HEK293 (cell line): ENCODE measurements around the gene TBC1D22A.

Experiments
- CTCF ChIA-PET: fragments of 350-600 bp; formaldehyde crosslinking; extraction: SDS; loops from one replicate; lab custom pipeline; 2021; ENCODE audit warnings: antibody characterized with exemption; lab: Yijun Ruan, JAX
- POLR2A ChIA-PET: fragments of 300-600 bp; formaldehyde crosslinking; extraction: SDS; loops from one replicate; lab custom pipeline; 2020; ENCODE audit warnings: antibody characterized with exemption, inconsistent platforms; lab: Yijun Ruan, JAX
- H3K27ac ChIP-seq: fragments of 200-500 bp; sonication (Bioruptor generic); 2 replicates; pipeline ENCODE4 v1.5.1; 2014; ENCODE audit warnings: low read depth, low read length, control low read depth, inconsistent platforms; ENCODE audit errors: extremely low read depth
- H3K36me3 ChIP-seq, 2 experiments: fragments of 200-500 bp in 1 of 2; sonication (Bioruptor generic) in 1 of 2; 1 replicate in 1 of 2; 2 replicates in 1 of 2; pipeline ENCODE4 v1.5.1; 2014 to 2017; ENCODE audit warnings: inconsistent platforms in 2 of 2, low read length in 2 of 2; ENCODE audit not compliant: control insufficient read depth in 2 of 2, insufficient read depth in 1 of 2
- H3K4me1 ChIP-seq: fragments of 200-500 bp; sonication (Bioruptor generic); 2 replicates; pipeline ENCODE4 v1.5.1; 2014; ENCODE audit warnings: mild to moderate bottlenecking, low read length, inconsistent platforms; ENCODE audit not compliant: control insufficient read depth, insufficient read depth
- H3K4me3 ChIP-seq: 2 replicates; pipeline ENCODE4 v1.5.1; 2011; ENCODE audit warnings: low read depth, mild to moderate bottlenecking, control low read depth, low read length, moderate library complexity
- H3K9me3 ChIP-seq: fragments of 200-500 bp; sonication (Bioruptor generic); 2 replicates; pipeline ENCODE4 v1.5.1; 2014; ENCODE audit warnings: low read depth, low read length, inconsistent platforms; ENCODE audit not compliant: control insufficient read depth, insufficient read depth
- GLIS2 ChIP-seq: fragments of 450-650 bp; formaldehyde crosslinking; IDR thresholded peaks from 2 replicates; pipeline ENCODE4 v1.5.1; 2016; ENCODE audit warnings: missing biosample characterization, missing genetic modification characterization
- KLF9 ChIP-seq: fragments of 450-650 bp; formaldehyde crosslinking; IDR thresholded peaks from 2 replicates; pipeline ENCODE4 v1.5.1; 2016; ENCODE audit warnings: missing biosample characterization, missing genetic modification characterization, low read depth
- OSR2 ChIP-seq: fragments of 450-650 bp; formaldehyde crosslinking; IDR thresholded peaks from 2 replicates; pipeline ENCODE4 v1.5.1; 2016; ENCODE audit warnings: missing biosample characterization, missing genetic modification characterization
- SETDB1 ChIP-seq: IDR thresholded peaks from one replicate; pipeline ENCODE4 v1.6.1; 2017; ENCODE audit warnings: mild to moderate bottlenecking, low read length, moderate library complexity, mixed read lengths; ENCODE audit not compliant: insufficient read length
- SP2 ChIP-seq: fragments of 450-650 bp; formaldehyde crosslinking; IDR thresholded peaks from 2 replicates; pipeline ENCODE4 v1.5.1; 2016; ENCODE audit warnings: missing biosample characterization, missing genetic modification characterization
- ZNF114 ChIP-seq: fragments of 450-650 bp; formaldehyde crosslinking; IDR thresholded peaks from 2 replicates; pipeline ENCODE4 v1.5.0; 2017; ENCODE audit warnings: missing biosample characterization, missing genetic modification characterization
- ZNF121 ChIP-seq: fragments of 450-650 bp; formaldehyde crosslinking; IDR thresholded peaks from 2 replicates; pipeline ENCODE4 v1.5.1; 2016; ENCODE audit warnings: missing biosample characterization, missing genetic modification characterization
- ZNF2 ChIP-seq: fragments of 450-650 bp; formaldehyde crosslinking; IDR thresholded peaks from 2 replicates; pipeline ENCODE4 v1.5.1; 2016; ENCODE audit warnings: missing biosample characterization, missing genetic modification characterization
- ZNF248 ChIP-seq: fragments of 450-650 bp; formaldehyde crosslinking; IDR thresholded peaks from 2 replicates; pipeline ENCODE4 v1.5.1; 2017; ENCODE audit warnings: missing biosample characterization, missing genetic modification characterization
- ZNF366 ChIP-seq: fragments of 450-650 bp; formaldehyde crosslinking; conservative IDR thresholded peaks from 2 replicates; pipeline ENCODE4 v1.5.1; 2016; ENCODE audit warnings: missing biosample characterization, missing genetic modification characterization
- ZNF433 ChIP-seq: fragments of 450-650 bp; formaldehyde crosslinking; IDR thresholded peaks from 2 replicates; pipeline ENCODE4 v1.5.1; 2016; ENCODE audit warnings: missing biosample characterization, missing genetic modification characterization, low read depth
- ZNF76 ChIP-seq: fragments of 450-650 bp; formaldehyde crosslinking; IDR thresholded peaks from 2 replicates; pipeline ENCODE4; 2016; ENCODE audit warnings: low read depth, missing biosample characterization, missing genetic modification characterization, borderline replicate concordance
- ZNF837 ChIP-seq: fragments of 450-650 bp; formaldehyde crosslinking; IDR thresholded peaks from 2 replicates; pipeline ENCODE4 v1.5.1; 2016; ENCODE audit warnings: missing biosample characterization, missing genetic modification characterization
- TF ChIP-seq, protein P1 (sequence below): fragments of 450-650 bp; formaldehyde crosslinking; IDR thresholded peaks from 2 replicates; pipeline ENCODE4 v1.5.1; 2017; ENCODE audit warnings: missing biosample characterization, missing genetic modification characterization
- TF ChIP-seq, protein P2 (sequence below): fragments of 450-650 bp; formaldehyde crosslinking; IDR thresholded peaks from 2 replicates; pipeline ENCODE4 v1.5.1; 2017; ENCODE audit warnings: missing biosample characterization, missing genetic modification characterization
- TF ChIP-seq, protein P3 (sequence below): IDR thresholded peaks from 2 replicates; pipeline ENCODE4 v1.6.1; 2011; ENCODE audit warnings: mild to moderate bottlenecking, low read depth, low read length, borderline replicate concordance
- TF ChIP-seq, protein P4 (sequence below): fragments of 450-650 bp; formaldehyde crosslinking; IDR thresholded peaks from 2 replicates; pipeline ENCODE4 v1.5.1; 2016; ENCODE audit warnings: missing biosample characterization, missing genetic modification characterization

Gene TBC1D22A

DNA sequence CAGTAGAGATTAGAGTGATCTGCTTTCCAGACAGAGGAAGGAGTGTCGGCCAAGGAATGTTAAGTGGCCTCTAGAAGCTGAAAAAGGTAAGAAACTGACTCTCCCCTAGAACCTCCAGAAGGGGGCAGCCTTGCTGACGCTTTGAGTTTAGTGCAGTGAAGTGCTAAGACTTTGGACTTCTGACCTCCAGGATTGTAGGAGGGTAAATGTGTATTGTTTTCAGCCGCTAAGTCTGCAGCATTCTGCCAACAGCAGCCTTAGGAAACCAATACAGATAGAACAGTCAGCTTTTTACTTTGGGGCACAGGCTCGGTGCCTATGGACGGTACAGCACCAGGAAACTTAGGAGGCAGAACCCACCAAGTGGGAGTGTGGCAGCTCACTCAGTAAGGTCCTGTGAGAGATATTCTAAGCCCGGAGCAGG, 3.6 kb upstream of the TBC1D22A start (continued):
- TF ChIP-seq ZNF2: peak; percentile 43; the same call in 1 of the 2 replicates
- TF ChIP-seq, all 188 proteins: peak for 5

DNA sequence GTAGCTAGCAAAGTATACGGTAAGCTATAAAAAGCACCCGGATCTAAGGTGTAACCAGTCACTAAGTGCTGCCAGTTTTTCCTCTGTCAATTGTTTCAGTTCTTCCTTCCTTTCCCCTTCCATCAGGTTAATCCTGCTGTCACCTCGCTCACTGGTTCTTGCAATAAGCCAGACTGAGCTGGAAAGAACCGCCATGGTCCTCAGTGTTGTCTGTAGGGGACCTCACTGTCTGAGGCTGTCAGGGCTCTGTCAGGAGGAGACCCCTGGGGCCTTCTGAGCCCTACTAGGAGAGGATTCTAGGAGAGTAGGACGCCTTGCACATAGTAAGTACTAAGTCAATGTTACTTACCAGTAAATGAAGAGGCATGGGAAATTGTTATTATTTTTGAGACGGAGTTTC, 1.4 kb upstream of the TBC1D22A start:
- Histone ChIP-seq H3K4me1 (peaks cover 3% of the 10 kb centered on the region; the same call in 1 of the 2 replicates), H3K9me3 (no peaks in the 10 kb centered on the region), H3K27ac (no peak overlapping the region), H3K36me3 (peaks cover 0 to 9% of the 10 kb centered on the region in 2 experiments; a peak in 2 of 3 replicates), H3K4me3 (no peak overlapping the region)
- POLR2A ChIA-PET: interaction anchor here (0.5 to 2.4 kb wide), 5 partner anchors 8 to 79 kb away, joined by 3 to 12 read pairs (median 5); no protein-coding TSS in a partner anchor
- TF ChIP-seq ZNF248 (no peak), ZNF433 (tag by site-specific recombination) (no peak), OSR2 (no peak), SP2 (tag by site-specific recombination) (no peak), ZNF366 (tag by site-specific recombination) (no peak)
- CTCF ChIA-PET: interaction anchor here (0.6 to 12.2 kb wide), 4 partner anchors 28 to 70 kb away, joined by 3 to 223 read pairs (median 4); no protein-coding TSS in a partner anchor

DNA sequence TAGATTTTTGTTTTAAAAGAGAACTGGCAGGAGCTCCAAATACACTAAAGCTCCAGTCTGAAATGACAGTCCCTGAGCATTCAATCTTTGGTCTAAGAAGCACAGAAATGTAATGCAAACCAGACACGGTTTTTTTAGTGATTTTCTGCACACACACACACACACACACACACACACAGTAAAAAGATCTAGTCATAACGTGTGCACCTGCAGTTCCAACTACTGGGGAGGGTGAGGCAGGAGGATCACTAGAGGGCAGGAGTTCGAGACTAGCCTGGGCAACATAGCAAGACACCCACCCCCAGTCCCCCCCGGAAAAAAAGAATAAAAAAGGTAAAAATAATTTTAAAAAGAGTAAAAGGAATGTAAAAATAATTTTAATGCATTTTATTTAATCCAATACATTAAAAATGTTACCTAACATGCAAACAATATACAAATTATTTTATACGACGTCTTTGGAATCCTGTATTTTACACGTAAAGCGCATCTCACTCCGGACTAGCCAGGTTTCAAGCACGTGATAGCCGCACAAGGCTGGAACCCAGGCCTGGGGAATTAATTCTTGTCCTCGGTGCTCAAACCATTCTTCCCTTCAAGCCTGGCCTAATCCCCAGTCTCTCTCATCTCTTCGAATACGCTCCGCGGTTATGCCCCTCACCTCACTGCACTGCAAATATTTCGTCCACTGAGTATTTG, 762 bp upstream of the TBC1D22A start:
- peaks cover 3% of the 10 kb centered on the region; the same call in 1 of the 2 replicates for H3K4me1 ChIP-seq
- TF ChIP-seq SETDB1: no peak
- no peak for TF ChIP-seq ZNF837
- TF ChIP-seq, protein P1, sequence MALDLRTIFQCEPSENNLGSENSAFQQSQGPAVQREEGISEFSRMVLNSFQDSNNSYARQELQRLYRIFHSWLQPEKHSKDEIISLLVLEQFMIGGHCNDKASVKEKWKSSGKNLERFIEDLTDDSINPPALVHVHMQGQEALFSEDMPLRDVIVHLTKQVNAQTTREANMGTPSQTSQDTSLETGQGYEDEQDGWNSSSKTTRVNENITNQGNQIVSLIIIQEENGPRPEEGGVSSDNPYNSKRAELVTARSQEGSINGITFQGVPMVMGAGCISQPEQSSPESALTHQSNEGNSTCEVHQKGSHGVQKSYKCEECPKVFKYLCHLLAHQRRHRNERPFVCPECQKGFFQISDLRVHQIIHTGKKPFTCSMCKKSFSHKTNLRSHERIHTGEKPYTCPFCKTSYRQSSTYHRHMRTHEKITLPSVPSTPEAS (tag by site-specific recombination): peak; percentile 46; the same call in 1 of the 2 replicates
- no peak for TF ChIP-seq ZNF114 (tag by site-specific recombination)
- TF ChIP-seq, protein P2, sequence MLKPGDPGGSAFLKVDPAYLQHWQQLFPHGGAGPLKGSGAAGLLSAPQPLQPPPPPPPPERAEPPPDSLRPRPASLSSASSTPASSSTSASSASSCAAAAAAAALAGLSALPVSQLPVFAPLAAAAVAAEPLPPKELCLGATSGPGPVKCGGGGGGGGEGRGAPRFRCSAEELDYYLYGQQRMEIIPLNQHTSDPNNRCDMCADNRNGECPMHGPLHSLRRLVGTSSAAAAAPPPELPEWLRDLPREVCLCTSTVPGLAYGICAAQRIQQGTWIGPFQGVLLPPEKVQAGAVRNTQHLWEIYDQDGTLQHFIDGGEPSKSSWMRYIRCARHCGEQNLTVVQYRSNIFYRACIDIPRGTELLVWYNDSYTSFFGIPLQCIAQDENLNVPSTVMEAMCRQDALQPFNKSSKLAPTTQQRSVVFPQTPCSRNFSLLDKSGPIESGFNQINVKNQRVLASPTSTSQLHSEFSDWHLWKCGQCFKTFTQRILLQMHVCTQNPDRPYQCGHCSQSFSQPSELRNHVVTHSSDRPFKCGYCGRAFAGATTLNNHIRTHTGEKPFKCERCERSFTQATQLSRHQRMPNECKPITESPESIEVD (tag by site-specific recombination): no peak
- TF ChIP-seq ZNF121 (tag by site-specific recombination): 0 out of 2 replicates have a peak, but pooled peaks have one; percentile 46
- TF ChIP-seq, protein P3, sequence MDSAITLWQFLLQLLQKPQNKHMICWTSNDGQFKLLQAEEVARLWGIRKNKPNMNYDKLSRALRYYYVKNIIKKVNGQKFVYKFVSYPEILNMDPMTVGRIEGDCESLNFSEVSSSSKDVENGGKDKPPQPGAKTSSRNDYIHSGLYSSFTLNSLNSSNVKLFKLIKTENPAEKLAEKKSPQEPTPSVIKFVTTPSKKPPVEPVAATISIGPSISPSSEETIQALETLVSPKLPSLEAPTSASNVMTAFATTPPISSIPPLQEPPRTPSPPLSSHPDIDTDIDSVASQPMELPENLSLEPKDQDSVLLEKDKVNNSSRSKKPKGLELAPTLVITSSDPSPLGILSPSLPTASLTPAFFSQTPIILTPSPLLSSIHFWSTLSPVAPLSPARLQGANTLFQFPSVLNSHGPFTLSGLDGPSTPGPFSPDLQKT: no peak
- peaks cover 0 to 9% of the 10 kb centered on the region in 2 experiments; a peak in 2 of 3 replicates for H3K36me3 ChIP-seq
- H3K4me3 ChIP-seq: peak overlapping the region; percentile 77
- POLR2A ChIA-PET: interaction anchor here (0.9 to 2.4 kb wide), 28 partner anchors 8 to 199 kb away, joined by 3 to 86 read pairs (median 5); no protein-coding TSS in a partner anchor
- peak overlapping the region; percentile 91 for H3K27ac ChIP-seq
- CTCF ChIA-PET: interaction anchor here (0.6 to 12.2 kb wide), 6 partner anchors 28 to 394 kb away, joined by 3 to 223 read pairs (median 4); no protein-coding TSS in a partner anchor
- no peaks in the 10 kb centered on the region for H3K9me3 ChIP-seq

DNA sequence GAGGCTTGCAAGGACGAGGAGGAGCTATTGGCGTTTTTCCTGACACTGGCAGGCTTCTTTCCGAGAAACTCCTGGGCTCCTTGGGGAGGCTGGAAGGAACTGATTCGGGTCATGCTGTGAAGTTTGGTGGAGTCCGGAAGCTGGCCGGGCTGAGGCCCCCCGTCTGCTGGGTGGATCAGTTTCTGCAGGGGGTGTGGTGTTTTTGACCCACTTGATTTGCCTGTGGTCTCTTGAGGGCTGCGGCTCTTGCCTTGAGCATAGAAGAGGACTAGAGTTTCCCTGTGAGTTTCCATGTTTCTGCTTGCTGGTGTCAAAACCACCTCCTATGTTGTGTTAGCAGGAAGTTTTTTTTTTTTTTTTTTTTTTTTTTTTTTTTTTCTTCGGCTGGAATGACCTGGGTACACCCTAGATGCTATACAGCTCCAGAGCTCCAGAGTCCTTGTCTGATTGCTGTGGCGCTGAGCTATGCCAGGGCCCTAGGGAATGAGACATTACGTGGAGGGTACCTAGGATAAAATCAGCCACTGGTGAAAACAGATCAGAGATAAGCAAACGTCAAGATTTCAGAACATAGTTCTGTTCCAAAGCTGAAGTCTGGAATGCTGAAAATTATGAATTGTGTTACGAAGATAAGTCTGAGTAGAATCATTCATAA, 728 bp downstream of the TBC1D22A start:
- Histone ChIP-seq H3K4me3 (peak overlapping the region; percentile 77), H3K4me1 (peaks cover 3% of the 10 kb centered on the region; the same call in 1 of the 2 replicates), H3K36me3 (peaks cover 0 to 14% of the 10 kb centered on the region in 2 experiments; a peak in 2 of 3 replicates), H3K27ac (peak overlapping the region; percentile 91; the same call in 1 of the 2 replicates), H3K9me3 (no peaks in the 10 kb centered on the region)
- CTCF ChIA-PET: interaction anchor here (0.6 to 12.2 kb wide), 5 partner anchors 11 to 395 kb away, joined by 3 to 223 read pairs (median 5); no protein-coding TSS in a partner anchor
- POLR2A ChIA-PET: interaction anchor here (0.9 to 2.4 kb wide), 24 partner anchors 9 to 200 kb away, joined by 3 to 86 read pairs (median 6); no protein-coding TSS in a partner anchor
- TF ChIP-seq KLF9 (tag by site-specific recombination) (0 out of 2 replicates have a peak, but pooled peaks have one; percentile 2), ZNF76 (tag by site-specific recombination) (0 out of 2 replicates have a peak, but pooled peaks have one; percentile 15), GLIS2 (tag by site-specific recombination) (peak; percentile 61; the same call in 1 of the 2 replicates)
- TF ChIP-seq, protein P4, sequence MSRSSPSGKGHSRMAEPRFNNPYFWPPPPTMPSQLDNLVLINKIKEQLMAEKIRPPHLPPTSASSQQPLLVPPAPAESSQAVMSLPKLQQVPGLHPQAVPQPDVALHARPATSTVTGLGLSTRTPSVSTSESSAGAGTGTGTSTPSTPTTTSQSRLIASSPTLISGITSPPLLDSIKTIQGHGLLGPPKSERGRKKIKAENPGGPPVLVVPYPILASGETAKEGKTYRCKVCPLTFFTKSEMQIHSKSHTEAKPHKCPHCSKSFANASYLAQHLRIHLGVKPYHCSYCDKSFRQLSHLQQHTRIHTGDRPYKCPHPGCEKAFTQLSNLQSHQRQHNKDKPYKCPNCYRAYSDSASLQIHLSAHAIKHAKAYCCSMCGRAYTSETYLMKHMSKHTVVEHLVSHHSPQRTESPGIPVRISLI: peak; percentile 83
